Measurements from ENCODE around the gene TLL1. TPM values are rescaled to one million over a fixed set of nuclear protein-coding genes. Genes with fewer than 3 reads are reported as not detected.

Gene TLL1
- polyA plus RNA-seq, 1 of the 3 experiments (the other 2 are of a cell fraction), result 0.07 TPM

- TF ChIP-seq TAF1 (IDR thresholded peaks at IDR 0.05; ENCODE audit: borderline replicate concordance, low read depth, low read length) (no peak), RCOR1 (IDR thresholded peaks at IDR 0.05; ENCODE audit: low read length) (no peak), SIN3A (IDR thresholded peaks at IDR 0.05; ENCODE audit: borderline replicate concordance, low read depth, low read length) (no peak), NFIC (IDR thresholded peaks at IDR 0.05; ENCODE audit: borderline replicate concordance) (no peak), RXRA (IDR thresholded peaks at IDR 0.05; ENCODE audit: borderline replicate concordance, low read depth) (no peak), GATA2 (CRISPR knock-in tag; IDR thresholded peaks at IDR 0.05) (no peak)
Observed at GRCh38 chr4:166128403-166128802, 255.4 kb downstream of the TLL1 start (continued).

DNA sequence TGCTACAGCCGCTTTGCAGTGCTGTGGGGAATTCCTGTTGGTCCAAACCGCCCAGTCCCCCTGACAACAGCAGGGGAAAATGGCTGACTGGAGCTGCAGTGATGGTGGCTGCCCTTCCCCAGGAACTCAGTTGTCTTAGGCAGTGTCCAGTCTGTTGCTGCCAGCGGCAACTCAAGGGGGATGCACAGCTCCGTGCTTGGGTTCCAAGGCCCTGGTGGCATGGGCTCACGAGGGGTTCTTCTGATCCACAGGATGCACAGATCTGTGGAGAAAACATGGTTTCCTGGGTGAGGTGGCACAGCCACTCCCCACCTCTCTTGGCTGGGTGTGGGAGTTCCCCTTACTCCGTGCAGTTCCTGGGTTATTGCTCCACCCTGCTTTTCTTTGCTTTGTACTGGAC is 261.2 kb downstream of the TLL1 start:
- H3K4me3 ChIP-seq (ENCODE audit: low read depth in 2 of 2, low read length in 1 of 2), result no peak overlapping the region
- CTCF ChIA-PET, result no interaction called here
- H3K9ac ChIP-seq, result no peak overlapping the region
- no peak overlapping the region for H3K27ac ChIP-seq (ENCODE audit: low read depth in 2 of 2, low read length in 1 of 2)
- H3K4me1 ChIP-seq (ENCODE audit: control insufficient read depth in 1 of 2, insufficient read depth in 2 of 2, low read depth in 1 of 2, low read length in 1 of 2), result no peaks in the 10 kb centered on the region
- 15% methylated on average over 6 of the region's 6 CpGs for WGBS (ENCODE audit: low lambda C conversion rate)
- H4K20me1 ChIP-seq (ENCODE audit: insufficient read depth), result no peaks in the 10 kb centered on the region
- H3K9me2 ChIP-seq, result no peaks in the 10 kb centered on the region
- no peaks in the 10 kb centered on the region for H3F3A ChIP-seq (replicated peaks; ENCODE audit: insufficient read depth)
- no peaks in the 10 kb centered on the region for H3K79me2 ChIP-seq (ENCODE audit: insufficient read depth)
- no peaks in the 10 kb centered on the region for H3K9me3 ChIP-seq
- no peak for DNase-seq
- H2AFZ ChIP-seq (ENCODE audit: low read depth), result no peak overlapping the region
- no peaks in the 10 kb centered on the region for H3K36me3 ChIP-seq (replicated peaks in 1 of 2; ENCODE audit: control insufficient read depth in 1 of 2, insufficient read depth in 2 of 2, low read length in 1 of 2)
- no peaks in the 10 kb centered on the region for H3K27me3 ChIP-seq (ENCODE audit: insufficient read depth)
- POLR2A ChIA-PET, result no interaction called here
- H3K4me2 ChIP-seq, result no peak overlapping the region
- TF ChIP-seq, protein P1, sequence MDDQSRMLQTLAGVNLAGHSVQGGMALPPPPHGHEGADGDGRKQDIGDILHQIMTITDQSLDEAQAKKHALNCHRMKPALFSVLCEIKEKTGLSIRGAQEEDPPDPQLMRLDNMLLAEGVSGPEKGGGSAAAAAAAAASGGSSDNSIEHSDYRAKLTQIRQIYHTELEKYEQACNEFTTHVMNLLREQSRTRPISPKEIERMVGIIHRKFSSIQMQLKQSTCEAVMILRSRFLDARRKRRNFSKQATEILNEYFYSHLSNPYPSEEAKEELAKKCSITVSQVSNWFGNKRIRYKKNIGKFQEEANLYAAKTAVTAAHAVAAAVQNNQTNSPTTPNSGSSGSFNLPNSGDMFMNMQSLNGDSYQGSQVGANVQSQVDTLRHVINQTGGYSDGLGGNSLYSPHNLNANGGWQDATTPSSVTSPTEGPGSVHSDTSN (IDR thresholded peaks at IDR 0.05), result no peak
- TF ChIP-seq RAD21 (IDR thresholded peaks at IDR 0.05; ENCODE audit: low read length) (no peak), FOSL2 (IDR thresholded peaks at IDR 0.05; ENCODE audit: borderline replicate concordance, low read depth) (no peak), GABPA (IDR thresholded peaks at IDR 0.05; ENCODE audit: low read depth) (no peak), ZBTB33 (IDR thresholded peaks at IDR 0.05; ENCODE audit: borderline replicate concordance, low read depth) (no peak)

DNA sequence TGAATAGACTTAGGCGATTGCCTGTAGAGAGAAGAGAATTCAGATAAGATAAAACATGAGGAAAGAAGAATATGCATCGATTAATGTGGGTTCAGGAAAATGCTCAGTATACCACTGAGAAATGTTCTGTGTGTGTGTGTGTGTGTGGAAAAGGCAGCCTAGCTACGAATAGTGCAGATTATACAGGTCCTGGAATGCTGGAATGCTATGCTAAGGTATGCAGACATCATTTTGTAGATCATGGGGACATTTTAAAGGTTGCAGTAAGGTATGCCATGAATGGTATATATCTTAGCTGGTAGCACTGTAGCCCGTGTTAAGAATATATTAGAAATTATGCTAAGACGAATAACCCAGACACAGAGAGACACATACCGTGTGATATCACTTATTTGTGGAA is 267.9 kb downstream of the TLL1 start:
- Histone ChIP-seq H3K79me2 (ENCODE audit: insufficient read depth) (no peaks in the 10 kb centered on the region), H3K27ac (ENCODE audit: low read depth in 2 of 2, low read length in 1 of 2) (no peak overlapping the region), H3K36me3 (replicated peaks in 1 of 2; ENCODE audit: control insufficient read depth in 1 of 2, insufficient read depth in 2 of 2, low read length in 1 of 2) (no peaks in the 10 kb centered on the region), H3K4me1 (ENCODE audit: control insufficient read depth in 1 of 2, insufficient read depth in 2 of 2, low read depth in 1 of 2, low read length in 1 of 2) (peaks cover 0 to 6% of the 10 kb centered on the region in 2 experiments; a peak in 1 of 4 replicates), H3K4me2 (no peak overlapping the region), H3K9me2 (no peaks in the 10 kb centered on the region), H3K9me3 (no peaks in the 10 kb centered on the region), H4K20me1 (ENCODE audit: insufficient read depth) (no peaks in the 10 kb centered on the region), H3F3A (replicated peaks; ENCODE audit: insufficient read depth) (no peaks in the 10 kb centered on the region), H3K4me3 (ENCODE audit: low read depth in 2 of 2, low read length in 1 of 2) (no peak overlapping the region), H2AFZ (ENCODE audit: low read depth) (no peak overlapping the region), H3K27me3 (ENCODE audit: insufficient read depth) (no peaks in the 10 kb centered on the region), H3K9ac (no peak overlapping the region)
- WGBS (ENCODE audit: low lambda C conversion rate), result 21% methylated on average over 6 of the region's 6 CpGs
- POLR2A ChIA-PET, result no interaction called here
- CTCF ChIA-PET, result interaction anchor here (0.9 kb wide), 1 partner anchor 25 kb away, joined by 3 read pairs; no protein-coding TSS in a partner anchor
- DNase-seq, result no peak
- no peak for TF ChIP-seq EP300 (IDR thresholded peaks at IDR 0.05; ENCODE audit: borderline replicate concordance in 1 of 2, low read depth in 1 of 2, low read length in 1 of 2)
- TF ChIP-seq MXI1 (IDR thresholded peaks at IDR 0.05; ENCODE audit: low read depth, low read length), result no peak
- TF ChIP-seq CHD2 (IDR thresholded peaks at IDR 0.05; ENCODE audit: low read length, partially characterized antibody), result no peak
- no peak for TF ChIP-seq JUND (IDR thresholded peaks at IDR 0.05)
- no peak for TF ChIP-seq TEAD4 (IDR thresholded peaks at IDR 0.05; ENCODE audit: borderline replicate concordance, insufficient read depth)
- TF ChIP-seq ZBTB33 (IDR thresholded peaks at IDR 0.05; ENCODE audit: borderline replicate concordance, low read depth), result no peak
- no peak for TF ChIP-seq FOSL2 (IDR thresholded peaks at IDR 0.05; ENCODE audit: borderline replicate concordance, low read depth)
- TF ChIP-seq POLR2AphosphoS5 (IDR thresholded peaks at IDR 0.05; ENCODE audit: low read depth, low read length), result no peak
- TF ChIP-seq YY1 (IDR thresholded peaks at IDR 0.05; ENCODE audit: low read depth), result no peak
- TF ChIP-seq SIN3A (IDR thresholded peaks at IDR 0.05; ENCODE audit: borderline replicate concordance, low read depth, low read length), result no peak
- TF ChIP-seq NRF1 (IDR thresholded peaks at IDR 0.05; ENCODE audit: low read depth, low read length), result no peak
- TF ChIP-seq SMC3 (IDR thresholded peaks at IDR 0.05; ENCODE audit: low read depth, low read length), result no peak
- no peak for TF ChIP-seq FOXJ3 (CRISPR knock-in tag; IDR thresholded peaks at IDR 0.05)
- TF ChIP-seq GATA2 (CRISPR knock-in tag; IDR thresholded peaks at IDR 0.05), result no peak
- TF ChIP-seq ELF1 (IDR thresholded peaks at IDR 0.05), result no peak

Data from SK-N-SH (cell line).